SU-DHL-6 (cell line): ENCODE data around the gene DNAJB14.

ENCODE experiments used
- EZH2phosphoT487 ChIP-seq: fragments of 200-600 bp; sonication (generic), shearing (Covaris generic); conservative IDR thresholded peaks from 2 replicates; pipeline ENCODE4 v1.6.1; 2018; ENCODE audit warnings: mild to moderate bottlenecking, antibody characterized with exemption, low read length, moderate library complexity, mixed read lengths
- TF ChIP-seq, protein P1 (sequence below): fragments of 200-600 bp; sonication (generic); IDR thresholded peaks from one replicate; pipeline ENCODE4 v1.5.1; 2017; ENCODE audit warnings: antibody characterized with exemption, mild to moderate bottlenecking, low read length, moderate library complexity; ENCODE audit not compliant: insufficient read depth, poor library complexity, severe bottlenecking

DNA sequence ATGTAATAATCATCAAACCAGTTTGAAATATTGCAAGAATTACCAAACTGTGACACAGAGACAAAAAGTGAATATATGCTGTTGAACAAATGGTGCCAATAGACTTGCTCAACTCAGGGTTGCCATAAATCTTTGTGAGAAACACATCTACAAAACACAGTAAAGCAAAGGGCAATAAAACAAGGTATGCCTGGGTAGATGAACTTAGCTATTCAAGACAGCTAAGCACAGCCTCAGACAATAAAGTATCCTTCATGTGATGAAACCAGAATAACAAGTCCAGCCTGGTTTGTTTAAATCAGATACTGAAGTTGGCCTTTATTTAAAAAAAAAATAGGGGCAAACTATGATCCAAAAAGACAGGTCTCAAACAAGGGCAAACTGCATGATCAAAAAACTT lies 71.3 kb downstream of the DNAJB14 start:
- TF ChIP-seq, protein P1, sequence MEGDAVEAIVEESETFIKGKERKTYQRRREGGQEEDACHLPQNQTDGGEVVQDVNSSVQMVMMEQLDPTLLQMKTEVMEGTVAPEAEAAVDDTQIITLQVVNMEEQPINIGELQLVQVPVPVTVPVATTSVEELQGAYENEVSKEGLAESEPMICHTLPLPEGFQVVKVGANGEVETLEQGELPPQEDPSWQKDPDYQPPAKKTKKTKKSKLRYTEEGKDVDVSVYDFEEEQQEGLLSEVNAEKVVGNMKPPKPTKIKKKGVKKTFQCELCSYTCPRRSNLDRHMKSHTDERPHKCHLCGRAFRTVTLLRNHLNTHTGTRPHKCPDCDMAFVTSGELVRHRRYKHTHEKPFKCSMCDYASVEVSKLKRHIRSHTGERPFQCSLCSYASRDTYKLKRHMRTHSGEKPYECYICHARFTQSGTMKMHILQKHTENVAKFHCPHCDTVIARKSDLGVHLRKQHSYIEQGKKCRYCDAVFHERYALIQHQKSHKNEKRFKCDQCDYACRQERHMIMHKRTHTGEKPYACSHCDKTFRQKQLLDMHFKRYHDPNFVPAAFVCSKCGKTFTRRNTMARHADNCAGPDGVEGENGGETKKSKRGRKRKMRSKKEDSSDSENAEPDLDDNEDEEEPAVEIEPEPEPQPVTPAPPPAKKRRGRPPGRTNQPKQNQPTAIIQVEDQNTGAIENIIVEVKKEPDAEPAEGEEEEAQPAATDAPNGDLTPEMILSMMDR = no peak
- no peak for TF ChIP-seq EZH2phosphoT487
